Right lobe of liver (tissue), 4 donors: ENCODE measurements around the gene PML.
"Not testable (repeated sequence)": the region's sequence is repeated elsewhere in the genome, so short reads cannot be mapped to it uniquely, and the experiment has no call there.

Experiments used
- POLR2A ChIP-seq: fragments of 450-650 bp; IDR thresholded peaks from one replicate; pipeline ENCODE4 v1.6.1; 2017; ENCODE audit warnings: antibody characterized with exemption, mild to moderate bottlenecking
- TF ChIP-seq, protein P1 (sequence below), 4 donors: fragments of 200-600 bp in 3 of 4; fragments of 450-650 bp in 1 of 4; IDR thresholded peaks; one replicate each; pipeline versions ENCODE4 v1.5.1 to v1.8.0; 2016 to 2022; ENCODE audit warnings: antibody characterized with exemption in 4 of 4, mild to moderate bottlenecking in 2 of 4
- donor health status: DM: no; HTN: no; CAD: no.
- donor health status: DM: no; HTN: no; CAD: no.
- donor health status: DM: no; HTN: yes; CAD: no.

DNA sequence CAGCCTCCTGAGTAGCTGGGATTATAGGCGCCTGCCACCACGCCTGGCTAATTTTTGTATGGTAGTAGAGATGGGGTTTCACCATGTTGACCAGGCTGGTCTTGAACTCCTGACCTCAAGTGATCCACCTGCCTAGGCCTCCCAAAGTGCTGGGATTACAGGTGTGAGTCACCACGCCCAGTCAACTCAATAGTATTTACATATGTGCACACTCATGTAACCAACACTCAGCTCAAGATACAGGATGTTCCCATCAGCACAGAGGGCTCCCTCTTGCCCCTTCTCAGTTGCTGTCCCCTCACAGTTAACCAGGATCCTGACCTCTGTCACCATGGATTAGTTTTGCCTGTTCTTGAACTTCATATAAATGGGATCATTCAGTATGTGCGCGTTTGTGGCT lies 61.8 kb downstream of the PML start:
- TF ChIP-seq, protein P1, sequence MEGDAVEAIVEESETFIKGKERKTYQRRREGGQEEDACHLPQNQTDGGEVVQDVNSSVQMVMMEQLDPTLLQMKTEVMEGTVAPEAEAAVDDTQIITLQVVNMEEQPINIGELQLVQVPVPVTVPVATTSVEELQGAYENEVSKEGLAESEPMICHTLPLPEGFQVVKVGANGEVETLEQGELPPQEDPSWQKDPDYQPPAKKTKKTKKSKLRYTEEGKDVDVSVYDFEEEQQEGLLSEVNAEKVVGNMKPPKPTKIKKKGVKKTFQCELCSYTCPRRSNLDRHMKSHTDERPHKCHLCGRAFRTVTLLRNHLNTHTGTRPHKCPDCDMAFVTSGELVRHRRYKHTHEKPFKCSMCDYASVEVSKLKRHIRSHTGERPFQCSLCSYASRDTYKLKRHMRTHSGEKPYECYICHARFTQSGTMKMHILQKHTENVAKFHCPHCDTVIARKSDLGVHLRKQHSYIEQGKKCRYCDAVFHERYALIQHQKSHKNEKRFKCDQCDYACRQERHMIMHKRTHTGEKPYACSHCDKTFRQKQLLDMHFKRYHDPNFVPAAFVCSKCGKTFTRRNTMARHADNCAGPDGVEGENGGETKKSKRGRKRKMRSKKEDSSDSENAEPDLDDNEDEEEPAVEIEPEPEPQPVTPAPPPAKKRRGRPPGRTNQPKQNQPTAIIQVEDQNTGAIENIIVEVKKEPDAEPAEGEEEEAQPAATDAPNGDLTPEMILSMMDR (IDR thresholded peaks at IDR 0.05) = not testable (repeated sequence)
- not testable (repeated sequence) for TF ChIP-seq POLR2A
